HepG2 (cell line): Measurements from ENCODE around the gene TMEM59. TPM values are rescaled to one million over a fixed set of nuclear protein-coding genes. Genes with fewer than 3 reads are reported as not detected.
A peak's percentile ranks its signal among the peaks of the same experiment; 100 is the strongest.

ENCODE experiments used
- ATM ChIP-seq: fragments of 450-650 bp; IDR thresholded peaks from 2 replicates; pipeline ENCODE4 v1.7.1; 2017; ENCODE audit warnings: mild to moderate bottlenecking, borderline replicate concordance
- CBX2 ChIP-seq, 2 experiments: fragments of 200-600 bp in 1 of 2; sonication (generic); formaldehyde crosslinking in 1 of 2; IDR thresholded peaks; 2 replicates each; pipeline versions ENCODE4 v1.7.0 to v1.8.1; 2018 to 2022; ENCODE audit warnings: low read depth in 2 of 2, low read length in 1 of 2, mild to moderate bottlenecking in 1 of 2, missing genetic modification reagents in 1 of 2
- E2F5 ChIP-seq: sonication (generic); formaldehyde crosslinking; conservative IDR thresholded peaks from 2 replicates; pipeline ENCODE4 v1.4.0; 2020; ENCODE audit warnings: missing genetic modification reagents
- FOXK2 ChIP-seq: fragments of 450-650 bp; IDR thresholded peaks from 2 replicates; pipeline ENCODE4 v1.6.1; 2016
- HDAC2 ChIP-seq: sonication (generic); formaldehyde crosslinking; IDR thresholded peaks from 2 replicates; pipeline ENCODE4 v1.4.0; 2020; ENCODE audit warnings: missing genetic modification reagents
- IRF2 ChIP-seq: IDR thresholded peaks from 2 replicates; pipeline ENCODE4 v1.6.1; 2018; ENCODE audit warnings: missing genetic modification reagents, missing compliant biosample characterization
- KAT8 ChIP-seq: IDR thresholded peaks from 2 replicates; pipeline ENCODE4 v1.6.1; 2016; ENCODE audit warnings: missing genetic modification reagents, missing compliant biosample characterization
- NFYB ChIP-seq: sonication (generic); formaldehyde crosslinking; IDR thresholded peaks from 2 replicates; pipeline ENCODE4 v1.4.0; 2020; ENCODE audit warnings: missing genetic modification reagents
- NFYC ChIP-seq: IDR thresholded peaks from 2 replicates; pipeline ENCODE4 v1.6.1; 2016; ENCODE audit warnings: missing genetic modification reagents, missing compliant biosample characterization
- PRDM4 ChIP-seq: sonication (generic); formaldehyde crosslinking; IDR thresholded peaks from 2 replicates; pipeline ENCODE4 v1.9.0; 2021; ENCODE audit warnings: missing genetic modification reagents, borderline replicate concordance
- RARA ChIP-seq: IDR thresholded peaks from 2 replicates; pipeline ENCODE4 v1.6.1; 2016; ENCODE audit warnings: missing genetic modification reagents, missing compliant biosample characterization
- RBM22 ChIP-seq: fragments of 200-400 bp; formaldehyde crosslinking; optimal IDR thresholded peaks from 2 replicates; pipeline ENCODE3; 2017; ENCODE audit warnings: mild to moderate bottlenecking, low read length, moderate library complexity
- RCOR2 ChIP-seq: IDR thresholded peaks from 2 replicates; pipeline ENCODE4 v1.6.1; 2016; ENCODE audit warnings: missing biosample characterization, missing genetic modification reagents
- REL ChIP-seq: sonication (generic); formaldehyde crosslinking; conservative IDR thresholded peaks from 2 replicates; pipeline ENCODE4 v1.8.0; 2022; ENCODE audit warnings: mild to moderate bottlenecking, missing genetic modification reagents, moderate library complexity
- SCMH1 ChIP-seq: sonication (generic); formaldehyde crosslinking; IDR thresholded peaks from 2 replicates; pipeline ENCODE4 v1.9.0; 2021; ENCODE audit warnings: missing genetic modification reagents, mild to moderate bottlenecking, borderline replicate concordance
- U2AF2 ChIP-seq: fragments of 200-400 bp; formaldehyde crosslinking; IDR thresholded peaks from 2 replicates; pipeline ENCODE4 v1.6.1; 2017; ENCODE audit warnings: low read depth, mild to moderate bottlenecking, low read length
- ZBTB37 ChIP-seq: sonication (generic); formaldehyde crosslinking; IDR thresholded peaks from 2 replicates; pipeline ENCODE4 v1.4.0; 2020; ENCODE audit warnings: mild to moderate bottlenecking, missing genetic modification reagents
- ZFX ChIP-seq: sonication (generic); formaldehyde crosslinking; IDR thresholded peaks from 2 replicates; pipeline ENCODE4 v1.4.0; 2020; ENCODE audit warnings: mild to moderate bottlenecking, low read depth, missing genetic modification reagents, moderate library complexity
- ZNF160 ChIP-seq: sonication (generic); formaldehyde crosslinking; IDR thresholded peaks from 2 replicates; pipeline ENCODE4 v1.8.0; 2022; ENCODE audit warnings: mild to moderate bottlenecking, inconsistent platforms, missing genetic modification reagents
- ZNF44 ChIP-seq: sonication (generic); formaldehyde crosslinking; IDR thresholded peaks from 2 replicates; pipeline ENCODE4 v1.5.1; 2020; ENCODE audit warnings: mild to moderate bottlenecking, missing genetic modification reagents
- ZNF468 ChIP-seq: sonication (generic); formaldehyde crosslinking; IDR thresholded peaks from 2 replicates; pipeline ENCODE4 v1.8.0; 2022; ENCODE audit warnings: mild to moderate bottlenecking, moderate library complexity, missing genetic modification reagents
- ZNF639 ChIP-seq: conservative IDR thresholded peaks from 2 replicates; pipeline ENCODE4 v1.6.1; 2018; ENCODE audit warnings: missing genetic modification reagents
- ZNF691 ChIP-seq: sonication (generic); formaldehyde crosslinking; IDR thresholded peaks from 2 replicates; pipeline ENCODE4 v1.4.0; 2020; ENCODE audit warnings: missing genetic modification reagents, low read depth, mild to moderate bottlenecking, borderline replicate concordance
- ZNF747 ChIP-seq: sonication (generic); formaldehyde crosslinking; IDR thresholded peaks from 2 replicates; pipeline ENCODE4 v1.8.1; 2023; ENCODE audit warnings: missing genetic modification reagents, mild to moderate bottlenecking, borderline replicate concordance
- polyA plus RNA-seq, 8 experiments: library from polyadenylated mRNA; depleted of rRNA in 3 of 8; stranded (reverse) in 7 of 8; unstranded in 1 of 8; fragments of >200 nt; fragmentation: Illumina TruSeq in 4 of 8; extraction: Trizol in 4 of 8; gene quantifications; 2 replicates each; pipeline versions ENCODE4 v1.2.1 to v1.2.3, GENCODE V29; 2011 to 2016; ENCODE audit warnings: low read depth in 4 of 8, missing spikeins in 1 of 8, mixed read lengths in 1 of 8; ENCODE audit not compliant: insufficient read depth in 1 of 8
- total RNA-seq, 5 experiments: library from RNA; depleted of rRNA; stranded (reverse); fragments of >200 nt; fragmentation: Illumina TruSeq; extraction: Trizol; gene quantifications; 2 replicates each; pipeline ENCODE4 v1.2.3, GENCODE V29; 2016; ENCODE audit warnings: low read depth in 1 of 5

TMEM59 gene
- total and polyA plus RNA-seq, 2 of the 13 experiments (the other 11 are each of a cell fraction or from before 2014, with no cell fraction given): 147 to 363 TPM

GRCh38 chr1:53992085-53992874 lies 60.7 kb downstream of the TMEM59 start (continued):
- TF ChIP-seq ZNF691: no peak
- TF ChIP-seq ATM: no peak
- no peak for TF ChIP-seq ZNF44 (CRISPR knock-in tag)
- no peak for TF ChIP-seq E2F5
- no peak for TF ChIP-seq PRDM4
- TF ChIP-seq RARA (CRISPR knock-in tag): no peak
- TF ChIP-seq SCMH1: no peak
- no peak for TF ChIP-seq ZNF639 (CRISPR knock-in tag)
- no peak for TF ChIP-seq ZNF468 (CRISPR knock-in tag)
- no peak for TF ChIP-seq ZNF747 (CRISPR knock-in tag)
- TF ChIP-seq FOXK2: no peak
- no peak for TF ChIP-seq RCOR2 (CRISPR knock-in tag)
- TF ChIP-seq KAT8 (CRISPR knock-in tag): peak; percentile 50
- TF ChIP-seq RBM22: no peak
- TF ChIP-seq IRF2 (CRISPR knock-in tag): 0 out of 2 replicates have a peak, but pooled peaks have one; percentile 51
- TF ChIP-seq HDAC2 (CRISPR knock-in tag): 0 out of 2 replicates have a peak, but pooled peaks have one; percentile 8
- TF ChIP-seq ZBTB37 (CRISPR knock-in tag): no peak
- no peak for TF ChIP-seq NFYC (CRISPR knock-in tag)
- no peak for TF ChIP-seq ZFX (CRISPR knock-in tag)
- TF ChIP-seq U2AF2: no peak
- TF ChIP-seq NFYB (CRISPR knock-in tag): no peak
- TF ChIP-seq REL (CRISPR knock-in tag): no peak
- TF ChIP-seq ZNF160 (CRISPR knock-in tag): no peak
- no peak for TF ChIP-seq CBX2 (IDR thresholded peaks at IDR 0.05; ENCODE audit: low read depth, low read length)
- no peak for TF ChIP-seq CBX2 (CRISPR knock-in tag; IDR thresholded peaks at IDR 0.05; ENCODE audit: low read depth)
